Measurements from ENCODE around the gene PRRC1.
"Not testable (repeated sequence)": the region's sequence is repeated elsewhere in the genome, so short reads cannot be mapped to it uniquely, and the experiment has no call there.

The PRRC1 gene

DNA sequence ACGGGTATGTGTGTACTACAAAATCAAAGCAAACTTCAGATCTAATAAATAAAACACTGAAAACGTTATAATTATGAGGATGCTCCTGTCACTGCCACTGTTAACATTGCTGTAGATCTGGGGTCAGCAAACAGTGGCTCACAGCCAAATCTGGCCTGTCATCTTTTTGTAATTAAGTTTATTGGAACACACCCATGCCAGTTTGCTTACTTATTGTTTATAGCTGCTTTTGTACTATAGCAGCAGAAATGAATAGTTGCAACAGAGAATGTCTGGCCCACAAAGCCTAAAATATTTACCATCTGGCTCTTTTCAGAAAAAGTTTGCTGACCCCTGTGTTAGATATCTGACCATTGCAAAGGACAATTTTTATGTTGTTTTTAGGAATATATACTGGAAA, 32.1 kb downstream of the PRRC1 start:
- DNase-seq, result no peak

DNA sequence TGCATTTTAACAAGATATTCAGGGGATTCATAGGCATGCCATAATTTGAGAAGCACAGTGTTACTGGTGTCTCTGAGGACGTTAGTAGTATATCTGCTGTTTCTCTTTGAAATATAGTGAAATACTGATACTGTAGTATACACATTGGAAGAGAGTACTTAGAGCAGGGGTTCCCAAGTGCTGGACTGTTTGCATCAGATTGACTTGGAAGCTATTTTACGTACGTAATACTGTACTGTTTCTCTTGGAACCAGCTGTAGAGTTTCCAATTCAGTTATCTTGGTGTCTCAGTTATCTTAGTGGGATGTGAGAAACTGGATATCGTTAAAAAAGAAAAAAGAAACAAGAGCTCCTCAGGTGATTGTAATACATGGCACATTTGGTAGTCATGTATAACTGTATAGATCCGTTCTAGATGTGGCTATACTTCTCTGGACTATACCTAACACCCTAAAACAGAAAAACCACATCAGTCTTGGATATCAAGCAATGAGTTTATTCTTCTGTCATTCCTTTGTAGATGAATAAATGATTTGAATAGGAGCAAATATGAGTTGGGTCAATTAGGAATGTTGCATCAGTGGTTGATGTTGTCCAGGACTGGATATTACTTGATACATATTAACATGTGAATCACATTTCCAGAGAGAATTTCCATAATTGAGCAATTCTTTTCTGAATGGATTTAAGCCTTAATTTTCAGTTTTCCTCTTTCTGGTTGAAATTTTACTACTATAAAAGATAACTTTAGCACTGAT, 33.4 kb downstream of the PRRC1 start:
- no peak for DNase-seq

- no peak for DNase-seq
Observed at GRCh38 chr5:127551410-127552041, 34.1 kb downstream of the PRRC1 start.

GRCh38 chr5:127555826-127556225, 38.4 kb downstream of the PRRC1 start:
- DNase-seq, result no peak

- DNase-seq, result no peak
Observed at GRCh38 chr5:127556609-127557334, 39.3 kb downstream of the PRRC1 start.

- DNase-seq, result no peak
Observed at GRCh38 chr5:127558273-127558672, 40.8 kb downstream of the PRRC1 start.

- no peak for DNase-seq
Observed at GRCh38 chr5:127561254-127561653, 43.8 kb downstream of the PRRC1 start.

GRCh38 chr5:127562252-127562651, 44.8 kb downstream of the PRRC1 start:
- DNase-seq, result no peak

DNA sequence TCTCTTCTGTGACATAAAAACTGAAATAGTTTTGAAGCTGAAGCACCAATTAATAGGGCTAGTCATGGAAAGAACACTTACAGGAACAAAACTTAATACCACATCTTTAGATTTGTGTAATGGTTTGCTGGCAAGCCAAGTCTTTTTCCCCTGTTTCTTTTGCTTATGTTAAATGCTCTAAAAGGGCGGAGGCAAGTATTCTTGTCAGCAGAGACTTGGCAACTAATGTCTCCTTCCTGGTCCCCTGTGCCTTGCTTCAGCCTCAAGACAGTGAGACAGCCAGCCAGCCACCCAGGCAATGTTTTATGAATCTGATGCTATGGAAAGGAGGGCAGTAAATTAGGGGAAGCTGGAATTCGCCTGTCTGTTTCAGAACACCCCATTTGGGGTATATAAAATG, 45.7 kb downstream of the PRRC1 start:
- DNase-seq, result no peak

DNA sequence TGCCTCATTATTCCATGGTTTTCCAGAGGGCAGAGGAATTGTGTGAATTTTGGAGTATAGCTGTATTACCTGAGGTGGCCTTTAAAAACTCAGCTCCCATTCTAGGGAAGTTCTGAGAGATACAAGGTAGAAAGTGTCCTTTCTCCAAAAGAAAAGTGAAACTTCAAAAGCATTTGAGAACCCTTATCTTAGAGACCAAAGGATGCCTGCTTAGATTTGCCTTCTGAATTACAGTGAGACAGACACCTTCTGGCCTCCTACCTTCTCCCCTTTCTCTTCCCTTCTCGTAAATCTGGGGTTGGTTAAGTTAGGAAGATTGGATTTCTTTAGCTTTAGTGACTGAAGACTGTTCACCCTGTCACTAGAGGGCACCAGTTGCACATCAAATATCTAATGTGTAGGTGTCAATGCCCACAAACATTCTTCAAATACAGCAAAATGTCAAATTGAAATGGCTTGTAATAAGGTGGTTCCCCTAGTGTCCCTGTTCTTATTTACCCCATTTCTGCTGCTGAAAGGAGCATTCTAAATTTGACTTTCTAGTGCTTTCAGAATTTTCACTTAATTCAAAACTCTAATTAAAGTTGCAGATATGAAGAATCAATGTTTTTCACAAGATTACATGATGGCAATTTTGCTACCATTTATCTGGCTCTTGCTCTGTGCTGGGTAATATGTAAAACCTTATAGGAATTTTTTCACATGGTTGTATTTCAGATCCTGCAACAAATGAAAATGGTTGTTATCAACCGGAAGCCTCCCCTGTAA, 46.7 kb downstream of the PRRC1 start:
- peak in 1 of 2 experiments; percentile 21 for DNase-seq

GRCh38 chr5:127565586-127566270, 48.3 kb downstream of the PRRC1 start:
- no peak for DNase-seq

GRCh38 chr5:127567026-127567768, 49.8 kb downstream of the PRRC1 start:
- no peak for DNase-seq

DNA sequence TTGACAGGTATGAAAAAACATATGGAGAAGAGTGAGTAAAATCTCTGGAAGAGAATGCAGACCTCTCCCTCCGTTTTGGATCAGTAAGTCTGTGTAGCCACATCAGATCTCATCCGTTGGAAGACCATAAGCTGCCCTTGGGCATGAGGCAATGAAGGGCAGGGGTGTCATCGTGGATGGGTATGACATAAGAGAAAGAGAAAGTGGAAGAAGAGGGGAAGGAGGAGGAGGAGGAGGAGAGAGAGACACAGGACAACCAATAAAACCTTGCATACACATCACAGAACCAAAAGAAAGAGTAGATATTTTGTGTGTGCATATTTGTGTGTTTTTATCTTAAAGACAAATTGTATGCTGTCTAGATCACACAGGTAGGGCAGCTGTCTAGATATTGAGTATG, 50.7 kb downstream of the PRRC1 start:
- DNase-seq, result no peak

- DNase-seq, result not testable (repeated sequence)
Observed at GRCh38 chr5:127569471-127569870, 52.0 kb downstream of the PRRC1 start.

GRCh38 chr5:127571314-127572131, 54.1 kb downstream of the PRRC1 start:
- no peak for DNase-seq

DNA sequence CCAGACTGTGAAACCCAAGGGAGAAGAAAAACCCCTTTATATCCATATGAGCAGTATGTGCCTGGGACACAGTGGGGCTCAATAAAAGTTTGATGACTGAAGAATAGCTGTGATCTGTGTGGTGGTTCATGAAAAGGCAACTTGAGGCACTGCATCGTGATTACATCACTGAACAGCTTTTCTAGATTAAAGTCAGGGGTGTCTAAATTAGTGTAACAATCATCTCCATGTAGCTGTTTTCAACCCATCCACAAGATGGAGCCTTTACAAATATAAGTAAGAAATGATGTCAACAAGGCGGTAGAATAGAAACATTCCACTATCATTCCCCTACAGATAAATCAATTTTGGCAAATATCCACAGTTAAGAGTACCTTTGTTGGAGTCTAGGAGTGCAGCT, 55.5 kb downstream of the PRRC1 start:
- DNase-seq, result no peak

DNA sequence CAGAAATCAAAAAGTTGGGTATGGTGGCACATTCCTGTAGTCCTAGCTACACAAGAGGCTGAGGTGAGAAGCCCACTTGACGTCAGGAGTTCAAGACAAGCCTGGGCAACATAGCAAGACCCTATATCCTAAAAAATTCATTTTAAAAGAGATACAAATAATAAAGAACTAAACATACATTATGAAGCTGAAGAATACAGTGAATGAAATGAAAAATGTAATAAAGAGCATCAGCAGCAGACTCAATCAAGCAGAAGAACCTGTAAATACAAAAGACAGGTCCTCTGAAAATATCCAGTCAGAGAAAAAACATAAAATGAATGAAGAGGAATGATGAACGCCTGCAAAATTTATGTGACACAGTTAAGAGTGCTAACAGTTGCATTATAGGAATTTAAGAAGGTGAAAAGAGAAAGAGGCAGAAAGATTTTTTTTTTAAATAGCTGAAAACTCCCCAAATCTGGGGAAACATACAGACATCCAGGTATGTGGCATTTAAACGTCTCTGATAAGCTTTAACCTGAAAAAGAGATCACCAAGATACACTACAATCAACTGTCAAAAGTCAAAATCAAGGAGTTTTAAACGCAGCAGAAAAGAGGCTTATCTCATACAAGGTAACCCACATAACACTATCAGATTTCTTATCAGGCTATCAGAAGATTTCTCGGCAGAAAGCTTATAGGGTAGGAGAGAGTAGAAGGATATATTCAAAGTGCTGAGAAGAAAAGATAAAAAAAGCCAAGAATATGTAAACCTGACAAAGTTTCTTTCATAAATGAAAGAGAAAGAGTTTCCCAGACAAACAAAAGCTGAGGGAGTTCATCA, 57.6 kb downstream of the PRRC1 start:
- no peak for DNase-seq

DNA sequence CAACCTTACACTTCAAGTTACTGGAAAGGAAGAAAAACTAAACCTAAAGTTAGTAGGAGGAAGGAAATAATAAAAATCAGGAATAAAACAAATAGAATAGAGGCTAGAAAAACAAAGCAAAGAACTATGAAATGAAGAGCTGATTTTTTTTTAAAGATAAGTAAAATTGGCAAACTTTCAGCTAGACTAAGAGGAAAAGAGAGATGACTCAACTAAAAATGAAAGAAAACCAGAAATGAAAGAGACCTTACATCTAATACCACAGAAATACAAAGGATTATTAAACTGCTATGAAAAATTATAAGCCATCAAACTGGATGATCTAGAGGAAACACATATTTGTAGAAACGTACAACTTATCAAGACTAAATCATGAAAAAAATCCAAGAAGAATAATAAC, 60.0 kb downstream of the PRRC1 start:
- no peak for DNase-seq

DNA sequence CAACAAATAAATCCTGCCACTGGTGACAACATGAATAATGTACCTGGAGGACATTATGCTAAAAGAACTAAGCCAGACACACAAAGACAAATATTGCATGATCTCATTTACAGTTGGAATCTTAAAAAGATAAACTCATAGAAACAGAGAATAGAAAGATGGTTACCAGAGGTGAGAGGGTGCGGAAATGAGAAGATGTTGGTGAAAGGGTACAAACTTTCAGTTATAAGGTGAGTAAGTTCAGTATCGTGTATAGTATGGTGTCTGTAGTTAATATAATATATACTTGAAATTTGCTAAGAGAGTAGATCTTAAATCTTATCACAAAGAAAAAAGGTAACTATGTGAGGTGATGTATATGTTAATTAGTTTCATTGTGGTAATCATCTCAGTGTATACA, 63.3 kb downstream of the PRRC1 start:
- DNase-seq, result no peak

GRCh38 chr5:127581450-127581849, 64.0 kb downstream of the PRRC1 start:
- no peak for DNase-seq

Data from NCI-H1930 (cell line).